Naive thymus-derived CD4-positive, alpha-beta T cell (primary cell): ENCODE measurements around the gene RAPGEF4. TPM values are rescaled to one million over a fixed set of nuclear protein-coding genes. Genes with fewer than 3 reads are reported as not detected.

Experiments used
- ATAC-seq: fragments of 150-1000 bp; cut with Tn5 transposase; 2 replicates; pipeline ENCODE4 v1.10.0; 2021; ENCODE audit warnings: mild to moderate bottlenecking, moderate library complexity
- CTCF ChIA-PET: fragments of 350-600 bp; sonication (Branson Sonifier 250); formaldehyde crosslinking; loops from one replicate; lab custom pipeline; 2021; ENCODE audit warnings: antibody characterized with exemption; lab: Charles Lee
- POLR2A ChIA-PET: fragments of 350-600 bp; sonication (Branson Sonifier 250); formaldehyde crosslinking; loops from one replicate; lab custom pipeline; 2021; ENCODE audit warnings: antibody characterized with exemption, inconsistent platforms; lab: Charles Lee
- DNase-seq, 9 donors: peaks; one replicate each; pipeline versions ENCODE4 v3.0.0 to v3.0.0-alpha.2; 2020 to 2022; ENCODE audit warnings: mixed read lengths in 1 of 9
- H3K27ac ChIP-seq: one replicate; pipeline ENCODE4 v1.7.0; 2013; ENCODE audit warnings: mild to moderate bottlenecking, low read depth, low read length, moderate library complexity
- H3K27me3 ChIP-seq, 2 donors: one replicate each; pipeline ENCODE4 v1.7.0; 2013; ENCODE audit warnings: low read length in 2 of 2, mild to moderate bottlenecking in 2 of 2, moderate library complexity in 2 of 2; ENCODE audit not compliant: control insufficient read depth in 2 of 2, insufficient read depth in 2 of 2
- H3K36me3 ChIP-seq, 3 experiments: 1 replicate in 2 of 3; 2 replicates in 1 of 3; pipeline ENCODE4 v1.7.0; 2013; ENCODE audit warnings: low read length in 3 of 3, mild to moderate bottlenecking in 3 of 3, moderate library complexity in 1 of 3; ENCODE audit not compliant: insufficient read depth in 3 of 3, control insufficient read depth in 2 of 3
- H3K4me1 ChIP-seq, 2 donors: one replicate each; pipeline ENCODE4 v1.7.0; 2013; ENCODE audit warnings: low read length in 2 of 2, mild to moderate bottlenecking in 2 of 2, moderate library complexity in 1 of 2; ENCODE audit not compliant: control insufficient read depth in 2 of 2, insufficient read depth in 2 of 2
- H3K4me3 ChIP-seq: 2 replicates; pipeline ENCODE4 v1.7.0; 2013; ENCODE audit warnings: mild to moderate bottlenecking, low read length
- H3K9me3 ChIP-seq, 3 experiments: 1 replicate in 2 of 3; 2 replicates in 1 of 3; pipeline ENCODE4 v1.7.0; 2013; ENCODE audit warnings: low read length in 3 of 3; ENCODE audit not compliant: control insufficient read depth in 2 of 3
- H3K27ac Mint-ChIP-seq, 9 donors: one replicate each; pipeline ENCODE4 v1.8.0; 2020 to 2022; ENCODE audit warnings: mixed read lengths in 9 of 9, mild to moderate bottlenecking in 8 of 9, moderate library complexity in 5 of 9, inconsistent platforms in 2 of 9
- H3K27me3 Mint-ChIP-seq, 5 donors: one replicate each; pipeline ENCODE4 v1.8.0; 2021 to 2022; ENCODE audit warnings: mixed read lengths in 5 of 5, mild to moderate bottlenecking in 1 of 5
- H3K36me3 Mint-ChIP-seq, 5 donors: one replicate each; pipeline ENCODE4 v1.8.0; 2020 to 2022; ENCODE audit warnings: mixed read lengths in 5 of 5, mild to moderate bottlenecking in 3 of 5, inconsistent platforms in 1 of 5
- H3K4me1 Mint-ChIP-seq, 7 donors: one replicate each; pipeline ENCODE4 v1.8.0; 2020 to 2022; ENCODE audit warnings: mixed read lengths in 7 of 7, mild to moderate bottlenecking in 3 of 7, inconsistent platforms in 1 of 7
- H3K4me3 Mint-ChIP-seq, 10 donors: one replicate each; pipeline ENCODE4 v1.8.0; 2020 to 2022; ENCODE audit warnings: mild to moderate bottlenecking in 10 of 10, mixed read lengths in 10 of 10, moderate library complexity in 6 of 10, inconsistent platforms in 2 of 10
- H3K9me3 Mint-ChIP-seq, 11 donors: one replicate each; pipeline ENCODE4 v1.8.0; 2020 to 2022; ENCODE audit warnings: mixed read lengths in 11 of 11, mild to moderate bottlenecking in 4 of 11, inconsistent platforms in 1 of 11, moderate library complexity in 1 of 11
- intact Hi-C, 2 donors: fragments of 100-400 bp; cut with micrococcal nuclease; formaldehyde crosslinking; loops; one replicate each; pipeline ENCODE4 v1.15.1; 2023
- polyA plus RNA-seq, 2 donors: library from polyadenylated mRNA; unstranded; fragments of 300-500 nt; fragmentation: Illumina TruSeq; gene quantifications; one replicate each; pipeline ENCODE4 v1.2.3, GENCODE V29; 2021
- total RNA-seq, 6 experiments: library from RNA in 5 of 6; stranded (reverse) in 5 of 6; gene quantifications; 1 replicate in 5 of 6; 2 replicates in 1 of 6; pipeline ENCODE4 v1.2.3 and lab custom pipeline; 2021 to 2026

The RAPGEF4 gene
- total and polyA plus RNA-seq, 7 experiments from 2014 or later = 0.39 to 2.5 (median 1.4) TPM; not detected in 2

GRCh38 chr2:172861656-172862476 lies 126.2 kb downstream of the RAPGEF4 start:
- Histone ChIP-seq H3K27me3 (no peaks in the 10 kb centered on the region), H3K36me3 (no peaks in the 10 kb centered on the region), H3K9me3 (no peaks in the 10 kb centered on the region), H3K4me1 (no peaks in the 10 kb centered on the region), H3K4me3 (no peak overlapping the region), H3K27ac (no peak overlapping the region)
- DNase-seq (no peak), ATAC-seq (no peak)
- CTCF ChIA-PET = no interaction called here
- H3K27ac Mint-ChIP-seq = no peak overlapping the region
- H3K36me3 Mint-ChIP-seq = peaks cover 0 to 4% (median 0%) of the 10 kb centered on the region in 5 donors
- no peaks in the 10 kb centered on the region for H3K9me3 Mint-ChIP-seq
- H3K4me1 Mint-ChIP-seq = no peaks in the 10 kb centered on the region
- intact Hi-C loops = no loop called here
- no peak overlapping the region for H3K4me3 Mint-ChIP-seq
- POLR2A ChIA-PET = no interaction called here
- peaks cover 15 to 30% (median 20%) of the 10 kb centered on the region in 5 donors for H3K27me3 Mint-ChIP-seq

GRCh38 chr2:172863341-172863740 lies 127.7 kb downstream of the RAPGEF4 start:
- POLR2A ChIA-PET = no interaction called here

GRCh38 chr2:172864182-172864581 lies 128.5 kb downstream of the RAPGEF4 start:
- Mint-ChIP-seq H3K27ac (no peak overlapping the region), H3K9me3 (no peaks in the 10 kb centered on the region), H3K36me3 (no peaks in the 10 kb centered on the region), H3K4me1 (no peaks in the 10 kb centered on the region), H3K27me3 (peaks cover 15 to 29% (median 20%) of the 10 kb centered on the region in 5 donors), H3K4me3 (no peak overlapping the region)
- ATAC-seq = no peak
- Histone ChIP-seq H3K4me3 (no peak overlapping the region), H3K9me3 (no peaks in the 10 kb centered on the region), H3K36me3 (no peaks in the 10 kb centered on the region), H3K4me1 (no peaks in the 10 kb centered on the region), H3K27ac (no peak overlapping the region), H3K27me3 (no peaks in the 10 kb centered on the region)
- POLR2A ChIA-PET = no interaction called here
- CTCF ChIA-PET = interaction anchor here (1.9 kb wide), 1 partner anchor 67 kb away, joined by 15 read pairs; no protein-coding TSS in a partner anchor
- peak in 8 of 9 donors; percentile 11 to 61 (median 38) for DNase-seq
- intact Hi-C loops = loop anchor here (1.0 to 2.0 kb wide), 3 partner anchors 68 to 1477 kb away; no protein-coding TSS in a partner anchor

More at GRCh38 chr2:172863341-172863740, 127.7 kb downstream of the RAPGEF4 start:
- Histone ChIP-seq H3K36me3 (no peaks in the 10 kb centered on the region), H3K4me1 (no peaks in the 10 kb centered on the region), H3K27me3 (no peaks in the 10 kb centered on the region), H3K4me3 (no peak overlapping the region), H3K9me3 (no peaks in the 10 kb centered on the region), H3K27ac (no peak overlapping the region)
- CTCF ChIA-PET = interaction anchor here (0.9 kb wide), 1 partner anchor 69 kb away, joined by 8 read pairs; no protein-coding TSS in a partner anchor
- Mint-ChIP-seq H3K4me1 (no peaks in the 10 kb centered on the region), H3K27me3 (peaks cover 15 to 29% (median 20%) of the 10 kb centered on the region in 5 donors), H3K27ac (no peak overlapping the region), H3K4me3 (no peak overlapping the region), H3K9me3 (no peaks in the 10 kb centered on the region), H3K36me3 (no peaks in the 10 kb centered on the region)
- intact Hi-C loops = no loop called here
- ATAC-seq (no peak), DNase-seq (no peak)

GRCh38 chr2:172865422-172865821 lies 129.8 kb downstream of the RAPGEF4 start:
- H3K27me3 Mint-ChIP-seq = peaks cover 15 to 27% (median 20%) of the 10 kb centered on the region in 5 donors
- no peaks in the 10 kb centered on the region for H3K9me3 Mint-ChIP-seq
- H3K27me3 ChIP-seq = no peaks in the 10 kb centered on the region
- no peaks in the 10 kb centered on the region for H3K36me3 Mint-ChIP-seq
- ATAC-seq (no peak), DNase-seq (no peak)
- no peak overlapping the region for H3K27ac Mint-ChIP-seq
- H3K4me1 Mint-ChIP-seq = no peaks in the 10 kb centered on the region
- no peak overlapping the region for H3K27ac ChIP-seq
- no peak overlapping the region for H3K4me3 Mint-ChIP-seq
- H3K4me1 ChIP-seq = no peaks in the 10 kb centered on the region
- CTCF ChIA-PET = interaction anchor here (1.9 kb wide), 1 partner anchor 66 kb away, joined by 15 read pairs; no protein-coding TSS in a partner anchor
- no peaks in the 10 kb centered on the region for H3K9me3 ChIP-seq
- intact Hi-C loops = loop anchor here (2.0 to 5.0 kb wide), 2 partner anchors 47 to 1475 kb away; no protein-coding TSS in a partner anchor
- POLR2A ChIA-PET = no interaction called here
- no peak overlapping the region for H3K4me3 ChIP-seq
- H3K36me3 ChIP-seq = no peaks in the 10 kb centered on the region

GRCh38 chr2:172869861-172870260 lies 134.2 kb downstream of the RAPGEF4 start:
- Mint-ChIP-seq H3K36me3 (no peaks in the 10 kb centered on the region), H3K9me3 (peaks cover 0 to 4% (median 0%) of the 10 kb centered on the region in 11 donors), H3K4me1 (peaks cover 0 to 4% (median 0%) of the 10 kb centered on the region in 7 donors), H3K27me3 (peaks cover 0 to 5% (median 0%) of the 10 kb centered on the region in 5 donors), H3K27ac (no peak overlapping the region), H3K4me3 (no peak overlapping the region)
- no peaks in the 10 kb centered on the region for H3K4me1 ChIP-seq
- ChIA-PET CTCF (interaction anchor here (1.3 kb wide), 1 partner anchor 12 kb away, joined by 3 read pairs; no protein-coding TSS in a partner anchor), POLR2A (no interaction called here)
- intact Hi-C loops = loop anchor here in 1 of 2 donors (5.0 kb wide), 1 partner anchor 42 kb away; no protein-coding TSS in a partner anchor
- H3K27ac ChIP-seq = no peak overlapping the region
- ATAC-seq = no peak
- no peaks in the 10 kb centered on the region for H3K9me3 ChIP-seq
- H3K27me3 ChIP-seq = no peaks in the 10 kb centered on the region
- H3K4me3 ChIP-seq = no peak overlapping the region
- no peaks in the 10 kb centered on the region for H3K36me3 ChIP-seq
- DNase-seq = no peak

- DNase-seq (no peak), ATAC-seq (no peak)
- Mint-ChIP-seq H3K36me3 (no peaks in the 10 kb centered on the region), H3K27ac (no peak overlapping the region), H3K27me3 (peaks cover 0 to 2% (median under 1%) of the 10 kb centered on the region in 5 donors), H3K9me3 (peaks cover 0 to 4% (median 0%) of the 10 kb centered on the region in 11 donors), H3K4me1 (peaks cover 0 to 4% (median 0%) of the 10 kb centered on the region in 7 donors), H3K4me3 (no peak overlapping the region)
- ChIA-PET CTCF (interaction anchor here (0.7 to 1.3 kb wide), 2 partner anchors 11 to 62 kb away, joined by 3 read pairs; no protein-coding TSS in a partner anchor), POLR2A (no interaction called here)
- H3K27me3 ChIP-seq = no peaks in the 10 kb centered on the region
- intact Hi-C loops = no loop called here
- no peaks in the 10 kb centered on the region for H3K36me3 ChIP-seq
- H3K4me3 ChIP-seq = no peak overlapping the region
- no peak overlapping the region for H3K27ac ChIP-seq
- H3K9me3 ChIP-seq = no peaks in the 10 kb centered on the region
- H3K4me1 ChIP-seq = no peaks in the 10 kb centered on the region
Measured at GRCh38 chr2:172870396-172870795, 134.8 kb downstream of the RAPGEF4 start.
